Medulla oblongata (tissue), 1 donor: Measurements from ENCODE around the gene MDN1.
"Not testable (repeated sequence)": the region's sequence is repeated elsewhere in the genome, so short reads cannot be mapped to it uniquely, and the experiment has no call there.

Source experiments
- DNase-seq: peaks from one replicate; pipeline ENCODE4 v3.0.0-alpha.2; 2015; ENCODE audit errors: extremely low spot score

The MDN1 gene

DNA sequence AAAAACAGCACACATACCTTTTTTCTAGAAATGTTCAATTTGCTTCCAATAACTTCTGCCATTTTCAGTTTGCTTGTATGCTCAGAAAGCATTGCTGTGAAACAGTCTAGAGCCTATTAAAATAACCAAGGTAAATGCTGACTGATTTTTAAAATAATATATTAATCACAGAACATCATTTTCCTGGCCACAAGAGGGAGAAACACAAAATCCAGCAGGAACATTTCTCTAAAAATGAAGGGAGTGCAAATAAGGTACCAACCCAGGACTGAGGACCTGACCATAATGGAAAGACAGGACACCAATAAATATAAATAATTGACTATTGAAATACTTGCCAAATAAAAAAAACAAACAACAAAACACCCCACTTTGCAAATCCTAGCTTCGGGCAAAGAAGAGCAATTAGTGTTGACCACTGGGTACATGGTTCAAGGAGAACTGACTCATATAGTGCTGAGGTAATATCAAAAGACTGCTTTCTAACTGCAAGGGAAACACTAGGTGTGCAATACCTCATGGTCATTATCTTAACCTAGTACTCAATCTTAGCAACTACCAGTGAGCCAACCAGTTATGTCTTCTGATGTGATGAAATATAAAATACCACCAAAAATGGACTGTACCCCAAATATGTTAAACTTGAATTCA, 42.9 kb downstream of the MDN1 start:
- DNase-seq: no peak

DNA sequence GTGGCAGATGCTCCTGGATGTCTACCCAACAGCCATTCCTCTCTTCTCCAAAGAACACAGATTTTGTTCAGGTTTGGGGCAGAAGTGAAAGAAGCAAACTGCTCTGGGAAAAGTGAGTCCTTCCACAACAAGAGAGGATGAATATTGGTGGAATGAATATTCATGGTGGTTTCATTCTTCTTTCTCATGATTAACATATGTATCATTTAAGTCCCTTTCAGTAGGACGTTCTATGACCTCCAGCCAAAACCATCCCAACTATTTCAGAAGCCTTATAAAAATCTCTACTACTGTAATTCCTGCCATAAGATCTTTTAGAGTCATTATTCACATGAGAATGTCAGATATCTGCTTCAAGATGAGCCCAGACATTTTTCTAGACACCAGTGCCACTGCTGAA, 44.4 kb downstream of the MDN1 start:
- no peak for DNase-seq

GRCh38 chr6:89769572-89769971, 50.0 kb downstream of the MDN1 start:
- DNase-seq: no peak

- no peak for DNase-seq
Observed at GRCh38 chr6:89768324-89768723, 51.3 kb downstream of the MDN1 start.

- DNase-seq: no peak
Observed at GRCh38 chr6:89763550-89763949, 56.0 kb downstream of the MDN1 start.

DNA sequence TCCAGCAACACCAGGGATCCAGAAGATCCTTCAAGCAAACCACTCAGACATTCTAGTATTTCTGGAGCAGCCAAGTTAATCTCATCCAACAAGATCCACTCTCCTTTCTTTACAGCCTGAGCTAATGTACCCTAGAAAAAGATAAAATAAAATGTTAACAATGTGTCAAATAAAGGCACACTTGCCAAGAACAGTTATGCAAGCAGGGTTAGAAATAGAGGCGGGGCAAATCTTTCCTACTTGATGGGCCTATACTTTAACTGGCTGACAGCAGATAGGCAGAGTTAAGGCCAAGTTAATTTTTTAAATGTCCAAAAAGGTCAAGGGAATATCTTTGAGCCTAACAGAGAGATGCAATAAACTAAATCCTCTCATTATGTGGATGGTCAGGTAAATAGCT, 60.8 kb downstream of the MDN1 start:
- DNase-seq: no peak

- DNase-seq: no peak
Observed at GRCh38 chr6:89750338-89750737, 69.3 kb downstream of the MDN1 start.

DNA sequence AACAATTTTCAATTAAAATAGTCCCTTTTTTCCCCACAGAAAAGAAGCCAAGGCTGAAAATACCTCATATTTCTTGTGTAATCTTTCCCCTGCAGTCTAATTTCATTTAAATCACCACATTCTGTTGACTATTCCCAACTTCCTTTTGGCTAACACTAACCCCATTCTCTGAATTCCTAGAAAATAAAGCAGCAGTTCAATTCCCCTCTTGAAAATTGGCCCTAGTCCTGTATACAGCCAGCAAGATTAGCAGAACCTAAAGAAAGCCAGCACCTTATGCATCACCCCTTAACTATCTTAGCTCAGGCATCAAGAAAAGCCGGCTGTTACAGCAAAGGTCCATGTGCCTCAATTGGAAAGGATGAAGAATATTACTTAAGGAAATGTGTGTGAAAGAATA, 69.7 kb downstream of the MDN1 start:
- no peak for DNase-seq

DNA sequence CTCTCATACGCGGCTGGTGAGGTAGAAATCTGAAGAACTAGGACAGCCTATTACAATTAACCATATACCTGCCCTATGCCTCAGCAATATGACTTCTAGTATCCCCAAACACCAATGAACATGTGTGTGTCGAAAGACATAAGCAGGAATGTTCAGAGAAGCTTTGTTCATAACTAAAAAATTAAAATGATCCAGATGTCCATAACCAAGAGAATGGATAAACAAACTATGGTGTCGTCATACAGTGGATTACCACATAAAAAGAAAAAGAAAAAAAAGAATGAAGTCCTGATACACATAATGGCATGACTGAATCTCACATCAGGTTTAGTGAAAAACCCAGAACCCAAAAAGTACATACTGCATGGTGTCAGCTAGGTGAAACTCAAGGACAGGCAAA, 73.9 kb downstream of the MDN1 start:
- DNase-seq: no peak

DNA sequence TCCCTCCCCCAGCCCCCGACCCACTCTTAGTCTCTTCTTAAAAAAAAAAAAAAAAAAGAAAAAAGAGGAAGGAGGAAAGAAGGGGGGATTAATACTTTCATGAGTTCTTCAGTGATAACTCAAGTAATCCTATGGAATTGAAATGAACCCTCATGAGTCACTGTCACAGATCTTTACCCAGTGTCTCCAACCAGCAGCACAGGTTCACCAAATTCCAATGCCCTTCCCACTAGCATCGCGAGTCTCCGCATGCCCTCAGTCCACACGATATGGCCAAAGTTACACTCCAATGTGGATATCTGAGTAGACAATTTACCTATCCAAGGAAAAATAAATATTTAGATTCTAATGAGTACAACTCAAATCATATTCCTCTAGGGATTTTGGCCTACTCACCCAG, 74.5 kb downstream of the MDN1 start:
- DNase-seq: no peak

- no peak for DNase-seq
Observed at GRCh38 chr6:89736893-89737292, 82.7 kb downstream of the MDN1 start.

GRCh38 chr6:89734526-89734925, 85.1 kb downstream of the MDN1 start:
- DNase-seq: peak; percentile 5

DNA sequence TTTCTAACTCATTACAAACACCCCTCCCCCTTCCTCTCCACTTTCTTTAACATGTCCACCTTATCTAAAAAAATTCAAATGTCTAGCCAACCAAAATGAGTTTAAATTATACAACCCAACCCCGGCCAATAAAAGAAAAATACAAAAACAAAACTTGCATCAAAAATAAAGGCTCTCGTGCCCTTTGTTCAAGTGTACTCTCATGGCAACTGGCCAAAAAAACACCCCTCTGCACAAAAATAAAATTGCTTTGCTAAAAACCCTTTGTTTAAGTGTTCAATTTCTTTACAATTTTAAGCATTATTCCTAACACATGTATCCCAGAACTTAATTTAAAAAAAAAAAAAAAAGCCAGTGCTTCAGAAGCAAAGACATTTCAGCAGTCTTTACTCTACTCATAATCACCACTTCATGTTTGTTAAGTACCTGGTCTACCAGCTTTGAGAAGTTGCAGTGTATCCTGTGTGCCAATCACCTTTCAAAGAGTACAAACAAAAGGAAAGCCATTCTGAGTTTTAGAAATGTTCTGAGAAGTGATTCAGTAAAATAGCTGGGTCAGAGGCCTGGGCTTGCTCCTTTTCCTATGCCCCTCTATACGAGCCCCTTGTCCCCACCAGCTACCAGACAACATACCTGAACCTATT, 87.5 kb downstream of the MDN1 start:
- DNase-seq: no peak

GRCh38 chr6:89731262-89731661, 88.3 kb downstream of the MDN1 start:
- DNase-seq: not testable (repeated sequence)

GRCh38 chr6:89729818-89730217, 89.8 kb downstream of the MDN1 start:
- DNase-seq: no peak

- DNase-seq: no peak
Observed at GRCh38 chr6:89727501-89727900, 92.1 kb downstream of the MDN1 start.

DNA sequence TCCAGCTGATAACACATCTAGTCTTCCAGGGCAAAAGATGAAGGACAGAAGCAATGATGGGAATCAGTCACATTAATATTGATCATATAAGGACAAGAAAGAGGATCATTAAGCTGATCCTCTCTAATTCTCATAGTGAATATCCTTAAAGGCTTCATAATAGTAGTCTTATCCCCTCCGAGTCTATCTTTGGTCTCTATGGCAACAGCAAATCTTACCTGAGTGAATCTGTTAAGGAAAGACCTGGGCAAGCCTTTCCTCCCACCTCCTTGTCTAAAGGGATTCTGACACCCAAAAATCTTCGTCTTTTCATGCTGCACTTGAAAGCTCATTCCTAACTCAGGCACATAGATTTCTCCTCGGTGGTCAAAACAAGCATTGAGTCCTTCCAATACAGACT, 94.6 kb downstream of the MDN1 start:
- no peak for DNase-seq

GRCh38 chr6:89723046-89723445, 96.5 kb downstream of the MDN1 start:
- no peak for DNase-seq

GRCh38 chr6:89716532-89716931, 103.1 kb downstream of the MDN1 start:
- DNase-seq: peak; percentile 21

GRCh38 chr6:89711801-89712200, 107.8 kb downstream of the MDN1 start:
- no peak for DNase-seq

GRCh38 chr6:89708316-89708715, 111.3 kb downstream of the MDN1 start:
- no peak for DNase-seq

DNA sequence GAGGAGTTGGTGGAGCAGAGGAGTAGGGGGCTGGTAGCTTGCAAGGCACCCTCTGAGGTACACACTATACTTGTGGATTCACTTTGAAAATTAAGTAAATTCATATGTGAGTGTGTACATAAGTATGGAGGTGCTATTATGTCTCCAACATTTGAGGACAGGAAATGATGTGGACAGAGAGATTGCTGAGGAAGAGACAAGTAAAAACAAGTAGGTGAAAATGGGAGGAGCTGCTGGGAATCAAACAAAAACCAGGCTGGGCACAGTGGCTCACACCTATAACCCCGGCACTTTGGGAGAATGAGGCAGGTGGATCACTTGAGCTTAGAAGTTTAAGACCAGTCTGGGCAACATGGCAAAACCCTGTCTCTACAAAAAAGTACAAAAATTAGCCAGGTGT, 111.8 kb downstream of the MDN1 start:
- no peak for DNase-seq

- no peak for DNase-seq
Observed at GRCh38 chr6:89706121-89706520, 113.5 kb downstream of the MDN1 start.

DNA sequence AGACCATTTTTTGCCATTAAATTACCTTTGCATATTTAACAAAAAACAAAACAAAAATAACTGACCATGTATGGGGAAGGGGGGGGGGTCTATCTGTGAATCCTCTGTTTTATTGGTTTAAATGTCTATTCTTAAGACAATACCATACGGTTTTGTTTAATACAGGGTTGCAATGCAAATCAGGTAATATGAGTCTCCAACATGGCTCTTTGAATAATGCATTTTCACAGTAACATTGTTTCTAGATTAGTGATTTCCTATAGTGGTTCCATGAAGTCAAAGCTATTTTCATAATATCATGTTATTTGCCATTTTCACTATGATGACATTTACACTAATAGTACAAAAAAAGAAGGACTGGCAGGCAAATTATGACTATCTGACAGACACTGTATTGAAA, 116.3 kb downstream of the MDN1 start:
- DNase-seq: no peak
